Liver (tissue), 9 donors: ENCODE measurements around the gene TPRX1. TPM values are rescaled to one million over a fixed set of nuclear protein-coding genes. Genes with fewer than 3 reads are reported as not detected.
"Not testable (repeated sequence)": the region's sequence is repeated elsewhere in the genome, so short reads cannot be mapped to it uniquely, and the experiment has no call there.

Source experiments
- DNase-seq: peaks from one replicate; pipeline ENCODE4 v3.0.0-alpha.2; 2017; ENCODE audit warnings: low spot score
- H3K27ac ChIP-seq, 2 donors: one replicate each; pipeline ENCODE4 v1.7.0; 2013; ENCODE audit warnings: inconsistent platforms in 2 of 2, low read length in 2 of 2, control low read depth in 1 of 2, low read depth in 1 of 2, mild to moderate bottlenecking in 1 of 2
- H3K27me3 ChIP-seq, 4 donors: one replicate each; pipeline versions ENCODE4 v1.6.1 to v1.7.0; 2013; ENCODE audit warnings: low read length in 3 of 4, inconsistent platforms in 1 of 4, mild to moderate bottlenecking in 1 of 4, moderate library complexity in 1 of 4; ENCODE audit not compliant: control insufficient read depth in 4 of 4, insufficient read depth in 4 of 4
- H3K36me3 ChIP-seq, 4 donors: one replicate each; pipeline versions ENCODE4 v1.6.1 to v1.7.0; 2013; ENCODE audit warnings: low read length in 3 of 4, mild to moderate bottlenecking in 3 of 4, low read depth in 1 of 4, moderate library complexity in 1 of 4; ENCODE audit not compliant: control insufficient read depth in 4 of 4, insufficient read depth in 3 of 4
- H3K4me1 ChIP-seq, 4 donors: one replicate each; pipeline versions ENCODE4 v1.6.1 to v1.7.0; 2013; ENCODE audit warnings: low read length in 3 of 4, mild to moderate bottlenecking in 3 of 4, moderate library complexity in 1 of 4; ENCODE audit not compliant: control insufficient read depth in 4 of 4, insufficient read depth in 4 of 4
- H3K4me3 ChIP-seq, 3 donors: one replicate each; pipeline versions ENCODE4 v1.6.1 to v1.7.0; 2013; ENCODE audit warnings: low read length in 3 of 3, control low read depth in 1 of 3, low read depth in 1 of 3, mild to moderate bottlenecking in 1 of 3
- H3K9ac ChIP-seq, 2 donors: one replicate each; pipeline ENCODE4 v1.7.0; 2013; ENCODE audit warnings: low read length in 2 of 2, mild to moderate bottlenecking in 2 of 2, moderate library complexity in 2 of 2, control low read depth in 1 of 2, low read depth in 1 of 2
- H3K9me3 ChIP-seq, 4 donors: one replicate each; pipeline versions ENCODE4 v1.6.1 to v1.7.0; 2013; ENCODE audit warnings: low read length in 3 of 4; ENCODE audit not compliant: control insufficient read depth in 4 of 4
- EGR1 ChIP-seq, 2 donors: IDR thresholded peaks; 2 replicates each; pipeline ENCODE4 v1.6.1; 2016 to 2018; ENCODE audit warnings: antibody characterized with exemption in 2 of 2, low read depth in 2 of 2
- FOXA1 ChIP-seq: IDR thresholded peaks from 2 replicates; pipeline ENCODE4 v1.6.1; 2016; ENCODE audit warnings: antibody characterized with exemption
- FOXA2 ChIP-seq: IDR thresholded peaks from 2 replicates; pipeline ENCODE4 v1.6.1; 2016; ENCODE audit warnings: antibody characterized with exemption
- HNF4A ChIP-seq, 2 donors: conservative IDR thresholded peaks; 2 replicates each; pipeline ENCODE4 v1.6.1; 2016; ENCODE audit warnings: antibody characterized with exemption in 2 of 2, mild to moderate bottlenecking in 2 of 2
- HNF4G ChIP-seq: IDR thresholded peaks from 2 replicates; pipeline ENCODE4 v1.6.1; 2016; ENCODE audit warnings: antibody characterized with exemption
- JUND ChIP-seq, 2 donors: IDR thresholded peaks; 2 replicates each; pipeline ENCODE4 v1.6.1; 2016; ENCODE audit warnings: antibody characterized with exemption in 2 of 2
- NR2F2 ChIP-seq: IDR thresholded peaks from 2 replicates; pipeline ENCODE4 v1.6.1; 2016; ENCODE audit warnings: antibody characterized with exemption
- SP1 ChIP-seq: IDR thresholded peaks from 2 replicates; pipeline ENCODE4 v1.6.1; 2018; ENCODE audit warnings: antibody characterized with exemption, mild to moderate bottlenecking
- YY1 ChIP-seq: IDR thresholded peaks from 2 replicates; pipeline ENCODE4 v1.6.1; 2016; ENCODE audit warnings: antibody characterized with exemption, mild to moderate bottlenecking
- WGBS: extraction: QIAGEN DNeasy Blood & Tissue Kit; methylation state at CpG from one replicate; pipeline ENCODE4 v1.1.7; 2013; 5-methylcytosine and 5-hydroxymethylcytosine counted together
- polyA plus RNA-seq, 2 donors: library from polyadenylated mRNA; stranded (reverse) in 1 of 2; unstranded in 1 of 2; fragments of 200-250 nt in 1 of 2; fragments of >200 nt in 1 of 2; fragmentation: Nextera tagmentation in 1 of 2; extraction: Ambion mirVana in 1 of 2; gene quantifications; one replicate each; pipeline versions ENCODE4 v1.2.1 to v1.2.3, GENCODE V29; 2013 to 2015
- total RNA-seq, 2 donors: library from RNA; depleted of rRNA; stranded (reverse); fragments of >200 nt; gene quantifications; one replicate each; pipeline ENCODE4 v1.2.3, GENCODE V29; 2014
- TF ChIP-seq, protein P1 (sequence below): IDR thresholded peaks from 2 replicates; pipeline ENCODE4 v1.6.1; 2016; ENCODE audit warnings: antibody characterized with exemption, mild to moderate bottlenecking
- TF ChIP-seq, protein P2 (sequence below): IDR thresholded peaks from 2 replicates; pipeline ENCODE4 v1.6.1; 2016; ENCODE audit warnings: antibody characterized with exemption
- TF ChIP-seq, protein P3 (sequence below): IDR thresholded peaks from 2 replicates; pipeline ENCODE4 v1.6.1; 2016; ENCODE audit warnings: antibody characterized with exemption
- TF ChIP-seq, protein P4 (sequence below): IDR thresholded peaks from 2 replicates; pipeline ENCODE4 v1.6.1; 2016; ENCODE audit warnings: antibody characterized with exemption
- TF ChIP-seq, protein P5 (sequence below): fragments of 150-350 bp; IDR thresholded peaks from 2 replicates; pipeline ENCODE4 v1.5.1; 2017; ENCODE audit warnings: improper control_type of control experiment, low read depth, low read length; ENCODE audit not compliant: missing input control
- donor health status: healthy.
- donor health status: healthy.
- donor health status: healthy.
- donor health status: healthy.
- donor health status: healthy.

Gene TPRX1
- total and polyA plus RNA-seq, 4 donors, result not detected

DNA sequence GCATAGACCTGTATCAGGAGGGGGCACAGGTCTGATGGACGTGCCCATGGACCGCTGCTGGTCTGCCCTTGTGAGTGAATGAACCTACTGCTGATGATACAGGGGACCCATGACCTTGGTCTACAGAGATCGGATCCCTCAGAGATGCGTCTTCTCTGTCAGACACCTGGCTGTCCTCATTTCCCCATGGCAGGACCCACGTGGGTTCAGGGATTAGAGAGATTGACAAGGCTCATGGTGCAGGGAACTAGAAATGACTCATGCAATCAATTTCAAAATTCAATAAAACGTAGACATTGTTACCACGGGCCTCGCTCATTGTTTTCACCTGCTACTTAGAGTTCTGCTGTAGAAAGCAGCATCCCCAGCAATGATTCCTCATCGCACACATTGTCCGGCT lies 962 bp upstream of the TPRX1 start:
- 81% methylated on average over 10 of the region's 10 CpGs for WGBS

DNA sequence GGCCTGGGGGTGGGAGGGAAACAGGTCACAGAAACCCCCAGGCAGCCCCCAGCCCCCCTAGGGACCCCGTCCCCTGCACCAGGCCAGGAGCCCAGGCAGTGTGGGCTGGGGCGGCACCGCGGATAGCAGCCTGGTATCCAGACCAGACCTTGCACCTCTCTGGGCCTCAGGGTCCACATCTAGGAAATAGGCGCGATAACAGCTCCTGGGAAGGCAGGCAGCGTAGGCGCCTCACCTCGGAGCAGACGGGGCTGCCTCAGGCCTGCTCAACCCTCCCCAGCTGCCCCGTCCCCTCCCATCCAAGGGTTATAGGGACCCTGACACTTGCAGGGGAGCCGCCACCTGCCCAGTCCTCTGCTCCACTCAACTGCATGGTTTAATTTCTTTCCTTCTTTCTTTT lies 680 bp downstream of the TPRX1 start:
- H3K9ac ChIP-seq, result not testable (repeated sequence)

More for the DNA sequence above, 962 bp upstream of the TPRX1 start:
- DNase-seq, result no peak
- no peaks in the 10 kb centered on the region for H3K4me1 ChIP-seq
- no peak overlapping the region for H3K9ac ChIP-seq
- H3K9me3 ChIP-seq, result no peaks in the 10 kb centered on the region
- H3K27me3 ChIP-seq, result no peaks in the 10 kb centered on the region
- no peaks in the 10 kb centered on the region for H3K36me3 ChIP-seq
- no peak overlapping the region for H3K4me3 ChIP-seq
- H3K27ac ChIP-seq, result no peak overlapping the region
- TF ChIP-seq SP1, result no peak
- no peak for TF ChIP-seq HNF4A (conservative IDR thresholded peaks at IDR 0.05)
- TF ChIP-seq, protein P1, sequence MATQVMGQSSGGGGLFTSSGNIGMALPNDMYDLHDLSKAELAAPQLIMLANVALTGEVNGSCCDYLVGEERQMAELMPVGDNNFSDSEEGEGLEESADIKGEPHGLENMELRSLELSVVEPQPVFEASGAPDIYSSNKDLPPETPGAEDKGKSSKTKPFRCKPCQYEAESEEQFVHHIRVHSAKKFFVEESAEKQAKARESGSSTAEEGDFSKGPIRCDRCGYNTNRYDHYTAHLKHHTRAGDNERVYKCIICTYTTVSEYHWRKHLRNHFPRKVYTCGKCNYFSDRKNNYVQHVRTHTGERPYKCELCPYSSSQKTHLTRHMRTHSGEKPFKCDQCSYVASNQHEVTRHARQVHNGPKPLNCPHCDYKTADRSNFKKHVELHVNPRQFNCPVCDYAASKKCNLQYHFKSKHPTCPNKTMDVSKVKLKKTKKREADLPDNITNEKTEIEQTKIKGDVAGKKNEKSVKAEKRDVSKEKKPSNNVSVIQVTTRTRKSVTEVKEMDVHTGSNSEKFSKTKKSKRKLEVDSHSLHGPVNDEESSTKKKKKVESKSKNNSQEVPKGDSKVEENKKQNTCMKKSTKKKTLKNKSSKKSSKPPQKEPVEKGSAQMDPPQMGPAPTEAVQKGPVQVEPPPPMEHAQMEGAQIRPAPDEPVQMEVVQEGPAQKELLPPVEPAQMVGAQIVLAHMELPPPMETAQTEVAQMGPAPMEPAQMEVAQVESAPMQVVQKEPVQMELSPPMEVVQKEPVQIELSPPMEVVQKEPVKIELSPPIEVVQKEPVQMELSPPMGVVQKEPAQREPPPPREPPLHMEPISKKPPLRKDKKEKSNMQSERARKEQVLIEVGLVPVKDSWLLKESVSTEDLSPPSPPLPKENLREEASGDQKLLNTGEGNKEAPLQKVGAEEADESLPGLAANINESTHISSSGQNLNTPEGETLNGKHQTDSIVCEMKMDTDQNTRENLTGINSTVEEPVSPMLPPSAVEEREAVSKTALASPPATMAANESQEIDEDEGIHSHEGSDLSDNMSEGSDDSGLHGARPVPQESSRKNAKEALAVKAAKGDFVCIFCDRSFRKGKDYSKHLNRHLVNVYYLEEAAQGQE, result no peak
- TF ChIP-seq, protein P2, sequence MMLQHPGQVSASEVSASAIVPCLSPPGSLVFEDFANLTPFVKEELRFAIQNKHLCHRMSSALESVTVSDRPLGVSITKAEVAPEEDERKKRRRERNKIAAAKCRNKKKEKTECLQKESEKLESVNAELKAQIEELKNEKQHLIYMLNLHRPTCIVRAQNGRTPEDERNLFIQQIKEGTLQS, result no peak
- no peak for TF ChIP-seq FOXA2
- no peak for TF ChIP-seq EGR1 (IDR thresholded peaks at IDR 0.05; ENCODE audit: low read depth in 2 of 2)
- TF ChIP-seq NR2F2, result no peak
- TF ChIP-seq HNF4G, result no peak
- no peak for TF ChIP-seq JUND (IDR thresholded peaks at IDR 0.05)
- TF ChIP-seq, protein P3, sequence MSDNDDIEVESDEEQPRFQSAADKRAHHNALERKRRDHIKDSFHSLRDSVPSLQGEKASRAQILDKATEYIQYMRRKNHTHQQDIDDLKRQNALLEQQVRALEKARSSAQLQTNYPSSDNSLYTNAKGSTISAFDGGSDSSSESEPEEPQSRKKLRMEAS, result no peak
- TF ChIP-seq, protein P4, sequence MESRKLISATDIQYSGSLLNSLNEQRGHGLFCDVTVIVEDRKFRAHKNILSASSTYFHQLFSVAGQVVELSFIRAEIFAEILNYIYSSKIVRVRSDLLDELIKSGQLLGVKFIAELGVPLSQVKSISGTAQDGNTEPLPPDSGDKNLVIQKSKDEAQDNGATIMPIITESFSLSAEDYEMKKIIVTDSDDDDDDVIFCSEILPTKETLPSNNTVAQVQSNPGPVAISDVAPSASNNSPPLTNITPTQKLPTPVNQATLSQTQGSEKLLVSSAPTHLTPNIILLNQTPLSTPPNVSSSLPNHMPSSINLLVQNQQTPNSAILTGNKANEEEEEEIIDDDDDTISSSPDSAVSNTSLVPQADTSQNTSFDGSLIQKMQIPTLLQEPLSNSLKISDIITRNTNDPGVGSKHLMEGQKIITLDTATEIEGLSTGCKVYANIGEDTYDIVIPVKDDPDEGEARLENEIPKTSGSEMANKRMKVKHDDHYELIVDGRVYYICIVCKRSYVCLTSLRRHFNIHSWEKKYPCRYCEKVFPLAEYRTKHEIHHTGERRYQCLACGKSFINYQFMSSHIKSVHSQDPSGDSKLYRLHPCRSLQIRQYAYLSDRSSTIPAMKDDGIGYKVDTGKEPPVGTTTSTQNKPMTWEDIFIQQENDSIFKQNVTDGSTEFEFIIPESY, result no peak
- no peak for TF ChIP-seq FOXA1
- TF ChIP-seq, protein P5, sequence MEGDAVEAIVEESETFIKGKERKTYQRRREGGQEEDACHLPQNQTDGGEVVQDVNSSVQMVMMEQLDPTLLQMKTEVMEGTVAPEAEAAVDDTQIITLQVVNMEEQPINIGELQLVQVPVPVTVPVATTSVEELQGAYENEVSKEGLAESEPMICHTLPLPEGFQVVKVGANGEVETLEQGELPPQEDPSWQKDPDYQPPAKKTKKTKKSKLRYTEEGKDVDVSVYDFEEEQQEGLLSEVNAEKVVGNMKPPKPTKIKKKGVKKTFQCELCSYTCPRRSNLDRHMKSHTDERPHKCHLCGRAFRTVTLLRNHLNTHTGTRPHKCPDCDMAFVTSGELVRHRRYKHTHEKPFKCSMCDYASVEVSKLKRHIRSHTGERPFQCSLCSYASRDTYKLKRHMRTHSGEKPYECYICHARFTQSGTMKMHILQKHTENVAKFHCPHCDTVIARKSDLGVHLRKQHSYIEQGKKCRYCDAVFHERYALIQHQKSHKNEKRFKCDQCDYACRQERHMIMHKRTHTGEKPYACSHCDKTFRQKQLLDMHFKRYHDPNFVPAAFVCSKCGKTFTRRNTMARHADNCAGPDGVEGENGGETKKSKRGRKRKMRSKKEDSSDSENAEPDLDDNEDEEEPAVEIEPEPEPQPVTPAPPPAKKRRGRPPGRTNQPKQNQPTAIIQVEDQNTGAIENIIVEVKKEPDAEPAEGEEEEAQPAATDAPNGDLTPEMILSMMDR, result no peak
- no peak for TF ChIP-seq YY1

DNA sequence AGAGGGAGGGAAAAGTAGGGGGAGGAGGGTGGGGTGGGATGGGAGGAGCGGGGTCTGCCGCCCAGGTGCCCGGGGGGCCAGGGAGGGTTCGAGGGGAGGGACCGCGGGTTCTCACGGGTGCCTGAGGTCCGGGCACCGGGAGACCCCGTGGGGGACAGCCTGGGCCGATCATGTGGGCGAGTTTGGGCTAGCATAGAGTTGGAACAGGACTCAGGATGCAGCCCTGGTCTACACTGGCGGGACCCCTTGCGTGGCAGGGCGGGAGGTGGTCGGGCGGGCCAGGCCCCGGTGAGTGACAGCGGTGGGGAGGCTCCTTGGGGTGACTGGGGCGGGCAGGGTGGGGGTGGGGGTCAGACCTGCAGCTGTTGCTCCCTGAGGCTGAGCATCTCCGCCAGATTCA lies 1.2 kb downstream of the TPRX1 start:
- H3K9me3 ChIP-seq, H3K27ac ChIP-seq, DNase-seq, H3K27me3 ChIP-seq, H3K4me1 ChIP-seq, H3K4me3 ChIP-seq, H3K36me3 ChIP-seq, H3K9ac ChIP-seq: not testable (repeated sequence)
- whole genome bisulfite sequencing, result 78% methylated on average over 21 of the region's 21 CpGs

More for the DNA sequence above, 680 bp downstream of the TPRX1 start:
- not testable (repeated sequence) for H3K4me3 ChIP-seq, H3K27me3 ChIP-seq, H3K36me3 ChIP-seq, DNase-seq, H3K9me3 ChIP-seq, H3K27ac ChIP-seq, H3K4me1 ChIP-seq
- WGBS, result 89% methylated on average over 11 of the region's 12 CpGs
